Transverse colon (tissue), 4 donors: ENCODE measurements around the gene MAGI1.

Experiments
- CTCF ChIP-seq, 5 experiments: fragments of 200-600 bp in 3 of 5; fragments of 450-650 bp in 2 of 5; sonication (generic) in 3 of 5; IDR thresholded peaks; 1 replicate in 2 of 5; 2 replicates in 3 of 5; pipeline ENCODE4 v1.5.1; 2016 to 2017; ENCODE audit warnings: antibody characterized with exemption in 5 of 5, inconsistent platforms in 3 of 5, mild to moderate bottlenecking in 2 of 5, moderate library complexity in 1 of 5
- EP300 ChIP-seq: sonication (generic); formaldehyde crosslinking; IDR thresholded peaks from one replicate; pipeline ENCODE4 v1.6.1; 2017; ENCODE audit warnings: antibody characterized with exemption, low read depth
- POLR2A ChIP-seq: fragments of 450-650 bp; IDR thresholded peaks from one replicate; pipeline ENCODE4 v1.6.1; 2016; ENCODE audit warnings: antibody characterized with exemption, mild to moderate bottlenecking, moderate library complexity
- POLR2AphosphoS5 ChIP-seq, 3 donors: sonication (generic); formaldehyde crosslinking; IDR thresholded peaks; one replicate each; pipeline ENCODE4 v1.6.1; 2016; ENCODE audit warnings: antibody characterized with exemption in 3 of 3

GRCh38 chr3:65636326-65636725 is 402.4 kb downstream of the MAGI1 start:
- TF ChIP-seq POLR2AphosphoS5 (IDR thresholded peaks at IDR 0.05) (no peak), POLR2A (no peak), CTCF (IDR thresholded peaks at IDR 0.05) (no peak), EP300 (no peak)
